Stimulated activated CD4-positive, alpha-beta T cell treated with anti-CD3 and anti-CD28 coated beads, Interleukin-2, amount 100 ng/mL, for 24 hours (primary cell): ENCODE data around the gene PPHLN1.
A peak's percentile ranks its signal among the peaks of the same experiment; 100 is the strongest.
"Not testable (repeated sequence)": the region's sequence is repeated elsewhere in the genome, so short reads cannot be mapped to it uniquely, and the experiment has no call there.

Experiments
- DNase-seq, 2 donors: peaks; one replicate each; pipeline ENCODE4 v3.0.0-alpha.2; 2020

Gene PPHLN1

GRCh38 chr12:42323856-42324255 is 2.1 kb upstream of the PPHLN1 start:
- DNase-seq: no peak

- DNase-seq: no peak
These were observed 678 bp upstream of the PPHLN1 start for GRCh38 chr12:42325326-42325652.

GRCh38 chr12:42326541-42327226 is 717 bp downstream of the PPHLN1 start:
- peak in 1 of 2 donors; percentile 21 for DNase-seq

- no peak for DNase-seq
These were observed 1.2 kb downstream of the PPHLN1 start for GRCh38 chr12:42327227-42327590.

GRCh38 chr12:42330097-42330496 is 4.1 kb downstream of the PPHLN1 start:
- not testable (repeated sequence) for DNase-seq

GRCh38 chr12:42332301-42333285 is 6.6 kb downstream of the PPHLN1 start:
- DNase-seq: peak in 1 of 2 donors; percentile 25

GRCh38 chr12:42336286-42336685 is 10.3 kb downstream of the PPHLN1 start:
- DNase-seq: no peak

- no peak for DNase-seq
These were observed 12.3 kb downstream of the PPHLN1 start for GRCh38 chr12:42338280-42338679.

GRCh38 chr12:42342028-42342427 is 16.1 kb downstream of the PPHLN1 start:
- DNase-seq: no peak

- DNase-seq: no peak
These were observed 17.8 kb downstream of the PPHLN1 start for GRCh38 chr12:42343721-42344120.

GRCh38 chr12:42346403-42347002 is 20.5 kb downstream of the PPHLN1 start:
- no peak for DNase-seq

GRCh38 chr12:42349119-42350020 is 23.4 kb downstream of the PPHLN1 start:
- DNase-seq: not testable (repeated sequence)

- DNase-seq: not testable (repeated sequence)
These were observed 24.0 kb downstream of the PPHLN1 start for GRCh38 chr12:42350021-42350407.

- DNase-seq: no peak
These were observed 30.4 kb downstream of the PPHLN1 start for GRCh38 chr12:42356344-42356743.

GRCh38 chr12:42360747-42361403 is 34.9 kb downstream of the PPHLN1 start:
- DNase-seq: no peak

GRCh38 chr12:42361909-42362646 is 36.1 kb downstream of the PPHLN1 start:
- DNase-seq: no peak

- no peak for DNase-seq
These were observed 36.8 kb downstream of the PPHLN1 start for GRCh38 chr12:42362647-42363260.

- DNase-seq: no peak
These were observed 38.7 kb downstream of the PPHLN1 start for GRCh38 chr12:42364692-42365091.

GRCh38 chr12:42365486-42365885 is 39.5 kb downstream of the PPHLN1 start:
- no peak for DNase-seq

- DNase-seq: no peak
These were observed 44.0 kb downstream of the PPHLN1 start for GRCh38 chr12:42370013-42370412.
